Keratinocyte (primary cell): Measurements from ENCODE around the gene PGBD1. TPM values are rescaled to one million over a fixed set of nuclear protein-coding genes. Genes with fewer than 3 reads are reported as not detected.

ENCODE experiments used
- DNase-seq: peaks from one replicate; pipeline ENCODE4 v3.0.0-alpha.2; 2011; ENCODE audit warnings: low read depth, missing footprints, low spot score
- FAIRE-seq: peaks from 2 replicates; lab custom pipeline; 2011; peaks lifted over from hg19 to GRCh38; lab: Jason Lieb, UNC
- H2AFZ ChIP-seq: 2 replicates; pipeline ENCODE4 v1.6.0; 2012; ENCODE audit warnings: low read length, control low read depth, inconsistent platforms; ENCODE audit not compliant: control insufficient read depth
- H3K27ac ChIP-seq: 2 replicates; pipeline ENCODE4 v1.5.1; 2011; ENCODE audit warnings: low read length; ENCODE audit not compliant: control insufficient read depth, insufficient read depth
- H3K27me3 ChIP-seq: 3 replicates; pipeline ENCODE4 v1.6.0; 2011; ENCODE audit warnings: low read length; ENCODE audit not compliant: control insufficient read depth, insufficient read depth; ENCODE audit errors: extremely low read depth
- H3K36me3 ChIP-seq, 2 experiments: 2 replicates in 1 of 2; 3 replicates in 1 of 2; pipeline ENCODE4 v1.5.1; 2011; ENCODE audit warnings: low read length in 2 of 2, mild to moderate bottlenecking in 1 of 2; ENCODE audit not compliant: control insufficient read depth in 2 of 2, insufficient read depth in 2 of 2; ENCODE audit errors: extremely low read depth in 1 of 2
- H3K4me1 ChIP-seq: 3 replicates; pipeline ENCODE4 v1.5.1; 2011; ENCODE audit warnings: low read length; ENCODE audit not compliant: control insufficient read depth, insufficient read depth; ENCODE audit errors: extremely low read depth
- H3K4me2 ChIP-seq: 3 replicates; pipeline ENCODE4 v1.6.0; 2011; ENCODE audit warnings: low read depth, low read length; ENCODE audit not compliant: control insufficient read depth, insufficient read depth; ENCODE audit errors: extremely low read depth
- H3K4me3 ChIP-seq, 3 experiments: fragments of 200-600 bp in 1 of 3; sonication (generic) in 1 of 3; 2 replicates in 2 of 3; 3 replicates in 1 of 3; pipeline ENCODE4 v1.5.1; 2011 to 2016; ENCODE audit warnings: low read length in 3 of 3, mild to moderate bottlenecking in 3 of 3, control low read depth in 2 of 3, inconsistent platforms in 1 of 3, low read depth in 1 of 3, mixed read lengths in 1 of 3, mixed run types in 1 of 3, moderate library complexity in 1 of 3; ENCODE audit not compliant: control insufficient read depth in 2 of 3, insufficient read depth in 2 of 3; ENCODE audit errors: extremely low read depth in 1 of 3
- H3K79me2 ChIP-seq: 2 replicates; pipeline ENCODE4 v1.6.0; 2012; ENCODE audit warnings: low read length; ENCODE audit not compliant: control insufficient read depth, insufficient read depth
- H3K9ac ChIP-seq: 3 replicates; pipeline ENCODE4 v1.6.0; 2011; ENCODE audit warnings: low read length; ENCODE audit not compliant: control insufficient read depth, insufficient read depth; ENCODE audit errors: extremely low read depth
- H3K9me1 ChIP-seq: 3 replicates; pipeline ENCODE4 v1.6.0; 2011; ENCODE audit warnings: low read length; ENCODE audit not compliant: control insufficient read depth, insufficient read depth; ENCODE audit errors: extremely low read depth
- H3K9me3 ChIP-seq: 2 replicates; pipeline ENCODE4 v1.5.1; 2012; ENCODE audit warnings: low read depth, low read length; ENCODE audit not compliant: control insufficient read depth
- H4K20me1 ChIP-seq: 3 replicates; pipeline ENCODE4 v1.6.0; 2011; ENCODE audit warnings: low read length; ENCODE audit not compliant: control insufficient read depth, insufficient read depth; ENCODE audit errors: extremely low read depth
- CTCF ChIP-seq, 3 experiments: IDR thresholded peaks in 1 of 3; conservative IDR thresholded peaks in 1 of 3; optimal IDR thresholded peaks in 1 of 3; 2 replicates in 2 of 3; 3 replicates in 1 of 3; pipeline versions ENCODE3 to v1.5.1; 2011; ENCODE audit warnings: low read length in 3 of 3, mild to moderate bottlenecking in 3 of 3, moderate library complexity in 2 of 3, control low read depth in 1 of 3, inconsistent platforms in 1 of 3; ENCODE audit not compliant: insufficient read depth in 2 of 3; ENCODE audit errors: extremely low read depth in 1 of 3
- EZH2 ChIP-seq: IDR thresholded peaks from one replicate; pipeline ENCODE4 v1.6.1; 2012; ENCODE audit warnings: inconsistent platforms, mild to moderate bottlenecking, low read length, moderate library complexity
- dilution Hi-C: fragments of 300-500 bp; cut with MboI; formaldehyde crosslinking; loops from one replicate; pipeline ENCODE4 v1.7.0; 2020; ENCODE audit warnings: low sequenced_read_pairs; ENCODE audit not compliant: extremely low pct_ligation_motif_present
- polyA plus RNA-seq, 5 experiments: library from polyadenylated mRNA; depleted of rRNA in 3 of 5; stranded (reverse) in 3 of 5; stranded (forward) in 1 of 5; unstranded in 1 of 5; fragments of >200 nt; gene quantifications; 1 replicate in 1 of 5; 2 replicates in 3 of 5; 3 replicates in 1 of 5; pipeline versions ENCODE4 v1.2.1 to v1.2.3, GENCODE V29; 2011 to 2012; ENCODE audit warnings: missing spikeins in 2 of 5, low read depth in 1 of 5, low replicate concordance in 1 of 5

PGBD1 gene
- polyA plus RNA-seq, 1 donor (not counting 4 experiments of a cell fraction or from before 2014, with no cell fraction given): 3.1 TPM

GRCh38 chr6:28280595-28281287 lies 631 bp upstream of the PGBD1 start:
- dilution Hi-C loops: no loop called here
- Histone ChIP-seq H3K4me2 (peak overlapping the region; percentile 94), H3K79me2 (peaks cover 2% of the 10 kb centered on the region), H3K36me3 (peaks cover 1 to 10% of the 10 kb centered on the region in 2 experiments), H2AFZ (peak overlapping the region; percentile 80), H3K4me3 (peak overlapping the region; percentile 66 to 86 (median 85)), H3K9me3 (no peaks in the 10 kb centered on the region), H3K9me1 (no peaks in the 10 kb centered on the region), H3K27ac (no peak overlapping the region), H3K4me1 (peaks cover 6% of the 10 kb centered on the region), H4K20me1 (no peaks in the 10 kb centered on the region), H3K27me3 (no peaks in the 10 kb centered on the region), H3K9ac (peak overlapping the region; percentile 79)
- FAIRE-seq: no peak
- TF ChIP-seq EZH2 (no peak), CTCF (optimal IDR thresholded peaks at IDR 0.05 in 1 of 3, IDR thresholded peaks at IDR 0.05 in 1 of 3, conservative IDR thresholded peaks at IDR 0.05 in 1 of 3; ENCODE audit: extremely low read depth in 1 of 3, insufficient read depth in 2 of 3, low read length in 3 of 3) (no peak)
- DNase-seq: no peak

- H3K27me3 ChIP-seq: no peaks in the 10 kb centered on the region
- TF ChIP-seq EZH2 (no peak), CTCF (optimal IDR thresholded peaks at IDR 0.05 in 1 of 3, IDR thresholded peaks at IDR 0.05 in 1 of 3, conservative IDR thresholded peaks at IDR 0.05 in 1 of 3; ENCODE audit: extremely low read depth in 1 of 3, insufficient read depth in 2 of 3, low read length in 3 of 3) (no peak)
- dilution Hi-C loops: no loop called here
Observed at GRCh38 chr6:28282926-28283325, 1.6 kb downstream of the PGBD1 start.

More at GRCh38 chr6:28282926-28283325, 1.6 kb downstream of the PGBD1 start:
- Histone ChIP-seq H3K9me1 (no peaks in the 10 kb centered on the region), H3K36me3 (peaks cover 0 to 2% of the 10 kb centered on the region in 2 experiments), H3K79me2 (peaks cover 2% of the 10 kb centered on the region), H3K4me2 (no peak overlapping the region), H3K4me3 (no peak overlapping the region), H3K27ac (no peak overlapping the region), H3K9ac (no peak overlapping the region), H2AFZ (no peak overlapping the region), H4K20me1 (no peaks in the 10 kb centered on the region), H3K9me3 (no peaks in the 10 kb centered on the region), H3K4me1 (peaks cover 6% of the 10 kb centered on the region)
- FAIRE-seq: no peak
- no peak for DNase-seq
